ENCODE measurements around the gene RFNG.

DNA sequence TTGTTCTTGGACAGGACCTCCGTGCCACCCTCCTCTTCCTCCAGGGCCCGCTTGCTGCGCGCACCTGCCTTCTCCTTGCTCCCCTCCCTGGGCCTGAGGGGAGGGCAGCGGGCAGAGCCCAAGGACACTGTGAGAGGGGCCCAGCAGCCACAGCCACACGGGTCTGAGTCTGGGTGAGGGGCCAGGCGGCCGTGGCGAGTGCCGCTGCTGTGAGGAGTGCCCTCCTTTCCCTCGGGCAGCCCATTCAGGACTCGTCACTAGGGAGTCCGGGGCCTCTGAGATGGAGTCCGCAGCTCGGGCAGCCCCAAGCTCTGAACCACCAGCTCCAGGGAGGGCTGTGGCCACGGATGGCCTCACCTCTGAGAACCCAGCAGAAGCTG is 8.4 kb upstream of the RFNG start:
- TF ChIP-seq, protein P1, sequence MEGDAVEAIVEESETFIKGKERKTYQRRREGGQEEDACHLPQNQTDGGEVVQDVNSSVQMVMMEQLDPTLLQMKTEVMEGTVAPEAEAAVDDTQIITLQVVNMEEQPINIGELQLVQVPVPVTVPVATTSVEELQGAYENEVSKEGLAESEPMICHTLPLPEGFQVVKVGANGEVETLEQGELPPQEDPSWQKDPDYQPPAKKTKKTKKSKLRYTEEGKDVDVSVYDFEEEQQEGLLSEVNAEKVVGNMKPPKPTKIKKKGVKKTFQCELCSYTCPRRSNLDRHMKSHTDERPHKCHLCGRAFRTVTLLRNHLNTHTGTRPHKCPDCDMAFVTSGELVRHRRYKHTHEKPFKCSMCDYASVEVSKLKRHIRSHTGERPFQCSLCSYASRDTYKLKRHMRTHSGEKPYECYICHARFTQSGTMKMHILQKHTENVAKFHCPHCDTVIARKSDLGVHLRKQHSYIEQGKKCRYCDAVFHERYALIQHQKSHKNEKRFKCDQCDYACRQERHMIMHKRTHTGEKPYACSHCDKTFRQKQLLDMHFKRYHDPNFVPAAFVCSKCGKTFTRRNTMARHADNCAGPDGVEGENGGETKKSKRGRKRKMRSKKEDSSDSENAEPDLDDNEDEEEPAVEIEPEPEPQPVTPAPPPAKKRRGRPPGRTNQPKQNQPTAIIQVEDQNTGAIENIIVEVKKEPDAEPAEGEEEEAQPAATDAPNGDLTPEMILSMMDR (IDR thresholded peaks at IDR 0.05; ENCODE audit: insufficient read depth, low read length, poor library complexity, severe bottlenecking), result no peak
- TF ChIP-seq EZH2phosphoT487 (conservative IDR thresholded peaks at IDR 0.05; ENCODE audit: low read length), result no peak

Measured in SU-DHL-6 (cell line).